Psoas muscle (tissue), 8 donors: ENCODE results near the gene VWA5B1. TPM values are rescaled to one million over a fixed set of nuclear protein-coding genes. Genes with fewer than 3 reads are reported as not detected.

ENCODE experiments used
- ATAC-seq, 4 donors: fragments of 200-7000 bp; cut with Tn5 transposase; one replicate each; pipeline ENCODE4 v1.9.1; 2020; ENCODE audit warnings: moderate library complexity in 3 of 4, mild to moderate bottlenecking in 2 of 4
- DNase-seq, 2 donors: peaks; one replicate each; pipeline ENCODE4 v3.0.0-alpha.2; 2020
- H3K27ac ChIP-seq: fragments of 200-600 bp; one replicate; pipeline ENCODE4 v1.8.0; 2022
- H3K27me3 ChIP-seq, 3 donors: fragments of 200-600 bp in 1 of 3; one replicate each; pipeline versions ENCODE4 v1.6.1 to v1.8.0; 2013 to 2022; ENCODE audit warnings: low read length in 2 of 3, mild to moderate bottlenecking in 2 of 3, moderate library complexity in 1 of 3; ENCODE audit not compliant: insufficient read depth in 3 of 3
- H3K36me3 ChIP-seq, 2 donors: fragments of 200-600 bp in 1 of 2; one replicate each; pipeline versions ENCODE4 v1.6.1 to v1.8.0; 2013 to 2022; ENCODE audit warnings: low read depth in 1 of 2, mild to moderate bottlenecking in 1 of 2, moderate library complexity in 1 of 2; ENCODE audit not compliant: insufficient read depth in 1 of 2
- H3K4me1 ChIP-seq: fragments of 200-600 bp; one replicate; pipeline ENCODE4 v1.8.0; 2022
- H3K4me3 ChIP-seq: fragments of 200-600 bp; one replicate; pipeline ENCODE4 v1.8.0; 2022; ENCODE audit warnings: mild to moderate bottlenecking
- H3K9me3 ChIP-seq: fragments of 200-600 bp; one replicate; pipeline ENCODE4 v1.8.0; 2022
- CTCF ChIP-seq: fragments of 200-600 bp; IDR thresholded peaks from one replicate; pipeline ENCODE4 v1.8.0; 2022; ENCODE audit warnings: antibody characterized with exemption
- WGBS, 3 donors: extraction: QIAGEN DNeasy Blood & Tissue Kit; methylation state at CpG; one replicate each; pipeline versions ENCODE4 v1.1.6 to v1.1.7; 2013; 5-methylcytosine and 5-hydroxymethylcytosine counted together
- intact Hi-C, 2 donors: fragments of 100-400 bp; cut with DNase I; formaldehyde crosslinking; loops; one replicate each; pipeline versions ENCODE4 v1.11.0 to v1.14.2; 2022
- polyA plus RNA-seq, 3 donors: library from polyadenylated mRNA; stranded (reverse); fragments of 200-250 nt; gene quantifications; one replicate each; pipeline ENCODE4 v1.2.3, GENCODE V29; 2013
- total RNA-seq, 4 donors: library from RNA; stranded (reverse); fragmentation: NEBNext Ultra II Directional in 2 of 4; extraction: Animal tissue kit (Norgen Biotek cat#: 25700) in 2 of 4; gene quantifications; one replicate each; pipeline versions ENCODE4 v1.2.1 to v1.2.4, GENCODE V29; 2021 to 2023
- donor health status: healthy with polysubstance abuse.
- donor health status: DM: no; HTN: no; CAD: no; lungs with moderate emphysema.
- donor health status: Bipolar disorder and iron deficiency.
- donor health status: healthy.
- donor health status: DM: yes; HTN: yes; CAD: no.
- donor health status: DM: no; HTN: no; CAD: no.
- donor health status: DM: no; HTN: no; CAD: no.
- donor health status: DM: yes; HTN: yes; CAD: no.

The VWA5B1 gene
- total and polyA plus RNA-seq, 7 donors, result under 0.01 to 0.17 (median 0.12) TPM; not detected in 4

- Histone ChIP-seq H3K36me3 (no peaks in the 10 kb centered on the region), H3K4me3 (no peak overlapping the region), H3K4me1 (no peaks in the 10 kb centered on the region), H3K9me3 (no peaks in the 10 kb centered on the region), H3K27me3 (peaks cover 0 to 9% (median 6%) of the 10 kb centered on the region in 3 donors), H3K27ac (no peak overlapping the region)
- WGBS, 3 donors, result 84 to 93% (median 85%) methylated on average over 4 of the region's 4 CpGs
- TF ChIP-seq CTCF, result no peak
- intact Hi-C loops, result no loop called here
- no peak for ATAC-seq
- no peak for DNase-seq
These were observed 28.3 kb downstream of the VWA5B1 start for GRCh38 chr1:20318971-20319370.

- ATAC-seq (no peak), DNase-seq (no peak)
- WGBS, 3 donors, result 82 to 84% (median 84%) methylated on average over 9 to 11 of the region's 11 CpGs
- no peak overlapping the region for H3K4me3 ChIP-seq
- H3K4me1 ChIP-seq, result no peaks in the 10 kb centered on the region
- TF ChIP-seq CTCF, result no peak
- intact Hi-C loops, result no loop called here
- no peaks in the 10 kb centered on the region for H3K9me3 ChIP-seq
- peaks cover 0 to 9% (median 6%) of the 10 kb centered on the region in 3 donors for H3K27me3 ChIP-seq
- no peaks in the 10 kb centered on the region for H3K36me3 ChIP-seq
- H3K27ac ChIP-seq, result no peak overlapping the region
These were observed 29.0 kb downstream of the VWA5B1 start for GRCh38 chr1:20319456-20320220.

GRCh38 chr1:20320704-20321103 lies 30.0 kb downstream of the VWA5B1 start:
- H3K4me3 ChIP-seq, result no peak overlapping the region
- intact Hi-C loops, result no loop called here
- no peaks in the 10 kb centered on the region for H3K36me3 ChIP-seq
- H3K27ac ChIP-seq, result no peak overlapping the region
- ATAC-seq, result no peak
- peaks cover 0 to 9% (median 6%) of the 10 kb centered on the region in 3 donors for H3K27me3 ChIP-seq
- no peak for DNase-seq
- H3K4me1 ChIP-seq, result peaks cover 3% of the 10 kb centered on the region
- WGBS, 3 donors, result 69 to 82% (median 73%) methylated on average over 6 of the region's 6 CpGs
- TF ChIP-seq CTCF, result no peak
- no peaks in the 10 kb centered on the region for H3K9me3 ChIP-seq

GRCh38 chr1:20321573-20321972 lies 30.9 kb downstream of the VWA5B1 start:
- WGBS, 3 donors, result 18 to 33% (median 33%) methylated on average over 5 of the region's 5 CpGs
- no peak for ATAC-seq
- Histone ChIP-seq H3K36me3 (no peaks in the 10 kb centered on the region), H3K9me3 (no peaks in the 10 kb centered on the region), H3K27ac (no peak overlapping the region), H3K4me3 (no peak overlapping the region), H3K27me3 (peaks cover 0 to 9% (median 6%) of the 10 kb centered on the region in 3 donors), H3K4me1 (peaks cover 6% of the 10 kb centered on the region)
- intact Hi-C loops, result no loop called here
- no peak for TF ChIP-seq CTCF
- DNase-seq, result no peak
